ENCODE results near the gene CBARP. TPM values are rescaled to one million over a fixed set of nuclear protein-coding genes. Genes with fewer than 3 reads are reported as not detected.
"Not testable (repeated sequence)": the region's sequence is repeated elsewhere in the genome, so short reads cannot be mapped to it uniquely, and the experiment has no call there.

CBARP gene
- total RNA-seq, 1 donor from 2014 or later: 2.2 TPM

GRCh38 chr19:1253514-1254080 lies 15.8 kb upstream of the CBARP start:
- no peak for DNase-seq (ENCODE audit: low read depth, low spot score)

GRCh38 chr19:1252821-1253513 lies 15.2 kb upstream of the CBARP start:
- DNase-seq (ENCODE audit: low read depth, low spot score): no peak

- no peak for DNase-seq (ENCODE audit: low read depth, low spot score)
These were observed 14.5 kb upstream of the CBARP start for GRCh38 chr19:1252221-1252820.

GRCh38 chr19:1251330-1252220 lies 13.8 kb upstream of the CBARP start:
- no peak for DNase-seq (ENCODE audit: low read depth, low spot score)

GRCh38 chr19:1250437-1251260 lies 12.8 kb upstream of the CBARP start:
- DNase-seq (ENCODE audit: low read depth, low spot score): no peak

- DNase-seq (ENCODE audit: low read depth, low spot score): no peak
These were observed 12.2 kb upstream of the CBARP start for GRCh38 chr19:1249990-1250436.

GRCh38 chr19:1249298-1249989 lies 11.6 kb upstream of the CBARP start:
- no peak for DNase-seq (ENCODE audit: low read depth, low spot score)

- DNase-seq (ENCODE audit: low read depth, low spot score): no peak
These were observed 11.0 kb upstream of the CBARP start for GRCh38 chr19:1248786-1249297.

- no peak for DNase-seq (ENCODE audit: low read depth, low spot score)
These were observed 10.5 kb upstream of the CBARP start, which contains the start of gene MIDN for GRCh38 chr19:1248139-1248785. Gene MIDN (plus strand): TSS chr19:1248583. CDS start chr19:1250297, 1,714 bp downstream.

GRCh38 chr19:1247748-1248138 lies 9.9 kb upstream of the CBARP start:
- DNase-seq (ENCODE audit: low read depth, low spot score): no peak

- DNase-seq (ENCODE audit: low read depth, low spot score): not testable (repeated sequence)
These were observed 8.7 kb upstream of the CBARP start for GRCh38 chr19:1246265-1247087.

- DNase-seq (ENCODE audit: low read depth, low spot score): no peak
These were observed 7.9 kb upstream of the CBARP start for GRCh38 chr19:1245494-1246264.

GRCh38 chr19:1244693-1245451 lies 7.1 kb upstream of the CBARP start:
- DNase-seq (ENCODE audit: low read depth, low spot score): no peak

- DNase-seq (ENCODE audit: low read depth, low spot score): peak; percentile 53
These were observed 6.2 kb upstream of the CBARP start for GRCh38 chr19:1243768-1244692.

GRCh38 chr19:1241417-1242095 lies 3.8 kb upstream of the CBARP start, which contains the start of gene ATP5F1D:
Gene ATP5F1D (plus strand): TSS chr19:1241751. CDS start chr19:1241851, 100 bp downstream.
- DNase-seq (ENCODE audit: low read depth, low spot score): peak; percentile 71
